A549 (cell line): Measurements from ENCODE around the gene LRRC8C.

Source experiments
- CTCF ChIP-seq: fragments of >200 bp; sonication (Bioruptor Twin); formaldehyde crosslinking; IDR thresholded peaks from 3 replicates; pipeline ENCODE4 v1.5.1; 2016
- EHMT2 ChIP-seq: fragments of 200-600 bp; sonication (generic); IDR thresholded peaks from 2 replicates; pipeline ENCODE4 v1.6.1; 2016; ENCODE audit warnings: antibody characterized with exemption, low read depth, mild to moderate bottlenecking, moderate library complexity
- ZC3H11A ChIP-seq: fragments of 450-650 bp; IDR thresholded peaks from 2 replicates; pipeline ENCODE4 v1.6.1; 2014; ENCODE audit warnings: antibody characterized with exemption, mild to moderate bottlenecking

- TF ChIP-seq CTCF, result no peak
- no peak for TF ChIP-seq EHMT2
- TF ChIP-seq ZC3H11A, result no peak
These were observed 5.3 kb upstream of the LRRC8C start for GRCh38 chr1:89627596-89627962.
